Endodermal cell (in vitro differentiated cells): Measurements from ENCODE around the gene CYP17A1. TPM values are rescaled to one million over a fixed set of nuclear protein-coding genes. Genes with fewer than 3 reads are reported as not detected.

ENCODE experiments used
- DNase-seq: peaks from one replicate; pipeline ENCODE4 v3.0.0-alpha.2; 2017
- H3K27ac ChIP-seq: 2 replicates; pipeline ENCODE4 v1.5.1; 2013; ENCODE audit warnings: mild to moderate bottlenecking, low read depth, low read length, moderate library complexity
- H3K27me3 ChIP-seq: 2 replicates; pipeline ENCODE4 v1.6.1; 2013; ENCODE audit warnings: mild to moderate bottlenecking, low read length, moderate library complexity; ENCODE audit not compliant: insufficient read depth, control insufficient read depth, poor library complexity, severe bottlenecking
- H3K36me3 ChIP-seq: 2 replicates; pipeline ENCODE4 v1.7.0; 2013; ENCODE audit warnings: mild to moderate bottlenecking, low read length, moderate library complexity; ENCODE audit not compliant: control insufficient read depth, insufficient read depth
- H3K4me1 ChIP-seq: one replicate; pipeline ENCODE4 v1.7.0; 2013; ENCODE audit warnings: low read length; ENCODE audit not compliant: control insufficient read depth, insufficient read depth
- H3K4me3 ChIP-seq: 2 replicates; pipeline ENCODE4 v1.5.1; 2013; ENCODE audit warnings: mild to moderate bottlenecking, low read length, moderate library complexity
- H3K9ac ChIP-seq: 2 replicates; pipeline ENCODE4 v1.6.1; 2013; ENCODE audit warnings: mild to moderate bottlenecking, low read length, moderate library complexity; ENCODE audit not compliant: poor library complexity, severe bottlenecking; ENCODE audit errors: extremely low read depth
- H3K9me3 ChIP-seq: 2 replicates; pipeline ENCODE4 v1.6.1; 2013; ENCODE audit warnings: mild to moderate bottlenecking, low read length, moderate library complexity; ENCODE audit not compliant: control insufficient read depth
- H3K27ac Mint-ChIP-seq: 2 replicates; pipeline ENCODE4 v1.8.0; 2020; ENCODE audit warnings: mixed read lengths
- H3K27me3 Mint-ChIP-seq: 2 replicates; pipeline ENCODE4 v1.8.0; 2021; ENCODE audit warnings: mild to moderate bottlenecking, mixed read lengths; ENCODE audit not compliant: insufficient read depth
- H3K36me3 Mint-ChIP-seq: 2 replicates; pipeline ENCODE4 v1.8.0; 2020; ENCODE audit warnings: low read depth, mixed read lengths
- H3K4me1 Mint-ChIP-seq: 2 replicates; pipeline ENCODE4 v1.8.0; 2020; ENCODE audit warnings: mixed read lengths
- H3K4me3 Mint-ChIP-seq: 2 replicates; pipeline ENCODE4 v1.8.0; 2020; ENCODE audit warnings: mild to moderate bottlenecking, moderate library complexity, mixed read lengths
- H3K9me3 Mint-ChIP-seq: 2 replicates; pipeline ENCODE4 v1.8.0; 2020; ENCODE audit warnings: mild to moderate bottlenecking, mixed read lengths
- CTCF ChIP-seq: fragments of 200-600 bp; sonication (generic); conservative IDR thresholded peaks from 2 replicates; pipeline ENCODE4 v1.5.0; 2021; ENCODE audit warnings: antibody characterized with exemption, mild to moderate bottlenecking
- WGBS, 2 experiments: methylation state at CpG; one replicate each; pipeline versions ENCODE4 v1.1.5 to v1.1.7; 2013; ENCODE audit warnings: missing lambda C conversion rate in 2 of 2, mixed read lengths in 1 of 2; ENCODE audit not compliant: insufficient coverage in 1 of 2, insufficient read length in 1 of 2; 5-methylcytosine and 5-hydroxymethylcytosine counted together
- total RNA-seq, 2 donors: library from RNA; stranded (reverse); fragmentation: NEBNext Ultra II Directional in 1 of 2; extraction: Animal tissue kit (Norgen Biotek cat#: 25700) in 1 of 2; gene quantifications; 2 replicates in 1 of 2; 3 replicates in 1 of 2; pipeline ENCODE4 v1.2.1, GENCODE V29; 2021

CYP17A1 gene
- total RNA-seq, 2 donors from 2014 or later = not detected

- H3K27ac ChIP-seq = no peak overlapping the region
- H3K9me3 Mint-ChIP-seq = peaks cover 25% of the 10 kb centered on the region
- H3K4me3 Mint-ChIP-seq = no peak overlapping the region
- no peak overlapping the region for H3K27ac Mint-ChIP-seq
- no peak overlapping the region for H3K4me3 ChIP-seq
- 71% methylated on average over 3 to 11 of the region's 11 CpGs for WGBS, 2 experiments
- DNase-seq = peak; percentile 95
- no peaks in the 10 kb centered on the region for H3K4me1 ChIP-seq
- H3K27me3 Mint-ChIP-seq = peaks cover 7% of the 10 kb centered on the region
- peak; percentile 95 for TF ChIP-seq CTCF
- peaks cover 9% of the 10 kb centered on the region for H3K9me3 ChIP-seq
- H3K4me1 Mint-ChIP-seq = no peaks in the 10 kb centered on the region
- H3K9ac ChIP-seq = no peak overlapping the region
- H3K36me3 Mint-ChIP-seq = peaks cover 5% of the 10 kb centered on the region
- no peaks in the 10 kb centered on the region for H3K36me3 ChIP-seq
- H3K27me3 ChIP-seq = no peaks in the 10 kb centered on the region
These were observed 2.2 kb downstream of the CYP17A1 start for GRCh38 chr10:102835007-102835482.

- Mint-ChIP-seq H3K4me1 (no peaks in the 10 kb centered on the region), H3K36me3 (peaks cover 5% of the 10 kb centered on the region), H3K27me3 (peaks cover 5% of the 10 kb centered on the region), H3K4me3 (no peak overlapping the region), H3K9me3 (peaks cover 21% of the 10 kb centered on the region), H3K27ac (no peak overlapping the region)
- TF ChIP-seq CTCF = no peak
- H3K9me3 ChIP-seq = peaks cover 9% of the 10 kb centered on the region
- no peak overlapping the region for H3K27ac ChIP-seq
- H3K27me3 ChIP-seq = no peaks in the 10 kb centered on the region
- H3K4me3 ChIP-seq = no peak overlapping the region
- 81 to 85% methylated on average over 7 to 9 of the region's 9 CpGs for WGBS, 2 experiments
- H3K9ac ChIP-seq = no peak overlapping the region
- DNase-seq = no peak
- H3K36me3 ChIP-seq = no peaks in the 10 kb centered on the region
- H3K4me1 ChIP-seq = no peaks in the 10 kb centered on the region
These were observed 3.1 kb downstream of the CYP17A1 start for GRCh38 chr10:102834143-102834542.

- no peaks in the 10 kb centered on the region for H3K4me1 ChIP-seq
- DNase-seq = no peak
- no peak overlapping the region for H3K27ac ChIP-seq
- H3K36me3 ChIP-seq = no peaks in the 10 kb centered on the region
- Mint-ChIP-seq H3K4me1 (no peaks in the 10 kb centered on the region), H3K36me3 (peaks cover 1% of the 10 kb centered on the region), H3K9me3 (peaks cover 10% of the 10 kb centered on the region), H3K4me3 (no peak overlapping the region), H3K27me3 (peaks cover 2% of the 10 kb centered on the region), H3K27ac (no peak overlapping the region)
- H3K9ac ChIP-seq = no peak overlapping the region
- TF ChIP-seq CTCF = no peak
- WGBS, 2 experiments = 92% methylated on average over 4 of the region's 4 CpGs; no CpG with 5 or more reads in 1 of the 2 experiments
- H3K4me3 ChIP-seq = no peak overlapping the region
- no peaks in the 10 kb centered on the region for H3K27me3 ChIP-seq
- H3K9me3 ChIP-seq = peaks cover 8% of the 10 kb centered on the region
These were observed 4.2 kb downstream of the CYP17A1 start for GRCh38 chr10:102832987-102833386.
